ENCODE measurements around the gene TSPAN9.

DNA sequence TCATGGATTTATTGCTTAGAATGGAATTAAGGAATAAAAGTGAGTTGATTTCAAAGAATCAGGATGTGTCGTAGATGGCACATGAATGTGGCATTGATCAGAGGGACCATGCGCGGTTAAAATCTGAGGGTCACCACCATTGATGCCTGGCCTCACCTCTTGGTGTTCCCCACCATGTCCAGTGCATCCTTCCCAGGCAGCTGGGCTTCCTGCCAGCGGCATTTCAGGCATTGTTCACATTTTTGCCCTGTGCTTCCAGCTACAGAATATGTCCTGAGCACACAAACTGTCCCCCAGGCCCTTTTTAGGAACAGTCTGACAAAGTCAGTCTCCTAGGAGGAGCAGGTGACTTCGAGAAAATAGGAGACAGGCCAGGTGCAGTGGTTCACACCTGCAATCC lies 42.0 kb upstream of the TSPAN9 start:
- TF ChIP-seq, protein P1, sequence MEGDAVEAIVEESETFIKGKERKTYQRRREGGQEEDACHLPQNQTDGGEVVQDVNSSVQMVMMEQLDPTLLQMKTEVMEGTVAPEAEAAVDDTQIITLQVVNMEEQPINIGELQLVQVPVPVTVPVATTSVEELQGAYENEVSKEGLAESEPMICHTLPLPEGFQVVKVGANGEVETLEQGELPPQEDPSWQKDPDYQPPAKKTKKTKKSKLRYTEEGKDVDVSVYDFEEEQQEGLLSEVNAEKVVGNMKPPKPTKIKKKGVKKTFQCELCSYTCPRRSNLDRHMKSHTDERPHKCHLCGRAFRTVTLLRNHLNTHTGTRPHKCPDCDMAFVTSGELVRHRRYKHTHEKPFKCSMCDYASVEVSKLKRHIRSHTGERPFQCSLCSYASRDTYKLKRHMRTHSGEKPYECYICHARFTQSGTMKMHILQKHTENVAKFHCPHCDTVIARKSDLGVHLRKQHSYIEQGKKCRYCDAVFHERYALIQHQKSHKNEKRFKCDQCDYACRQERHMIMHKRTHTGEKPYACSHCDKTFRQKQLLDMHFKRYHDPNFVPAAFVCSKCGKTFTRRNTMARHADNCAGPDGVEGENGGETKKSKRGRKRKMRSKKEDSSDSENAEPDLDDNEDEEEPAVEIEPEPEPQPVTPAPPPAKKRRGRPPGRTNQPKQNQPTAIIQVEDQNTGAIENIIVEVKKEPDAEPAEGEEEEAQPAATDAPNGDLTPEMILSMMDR (IDR thresholded peaks at IDR 0.05), result no peak
- no peak for TF ChIP-seq EP300 (IDR thresholded peaks at IDR 0.05)
